Uterus (tissue), 4 donors: ENCODE results near the gene BAD. TPM values are rescaled to one million over a fixed set of nuclear protein-coding genes. Genes with fewer than 3 reads are reported as not detected.

Experiments used
- DNase-seq, 2 donors: peaks; one replicate each; pipeline ENCODE4 v3.0.0-alpha.2; 2019 to 2020
- H3K27ac ChIP-seq, 2 donors: fragments of 200-600 bp; sonication (generic); 1 replicate in 1 of 2; 2 replicates in 1 of 2; pipeline ENCODE4 v1.5.1; 2016 to 2018
- H3K27me3 ChIP-seq, 2 donors: fragments of 200-600 bp; sonication (generic); one replicate each; pipeline ENCODE4 v1.5.1; 2018 to 2019; ENCODE audit warnings: control low read depth in 1 of 2
- H3K36me3 ChIP-seq, 2 donors: fragments of 200-600 bp; sonication (generic); one replicate each; pipeline ENCODE4 v1.5.1; 2019; ENCODE audit warnings: control low read depth in 1 of 2
- H3K4me1 ChIP-seq, 2 donors: fragments of 200-600 bp; sonication (generic); one replicate each; pipeline ENCODE4 v1.5.1; 2018 to 2019; ENCODE audit warnings: control low read depth in 1 of 2
- H3K4me3 ChIP-seq, 2 donors: fragments of 200-600 bp; sonication (generic); 1 replicate in 1 of 2; 2 replicates in 1 of 2; pipeline ENCODE4 v1.5.1; 2018 to 2019; ENCODE audit warnings: mild to moderate bottlenecking in 1 of 2
- H3K9me3 ChIP-seq, 2 donors: fragments of 200-600 bp; sonication (generic); one replicate each; pipeline ENCODE4 v1.5.1; 2019; ENCODE audit warnings: control low read depth in 1 of 2
- CTCF ChIP-seq, 4 experiments: fragments of 200-600 bp in 2 of 4; fragments of 450-650 bp in 2 of 4; sonication (generic) in 2 of 4; IDR thresholded peaks; one replicate each; pipeline ENCODE4 v1.5.1; 2016 to 2019; ENCODE audit warnings: antibody characterized with exemption in 4 of 4, mild to moderate bottlenecking in 2 of 4, moderate library complexity in 1 of 4
- POLR2A ChIP-seq, 2 donors: fragments of 450-650 bp; IDR thresholded peaks; one replicate each; pipeline ENCODE4 v1.6.1; 2016; ENCODE audit warnings: antibody characterized with exemption in 2 of 2, mild to moderate bottlenecking in 1 of 2, moderate library complexity in 1 of 2
- intact Hi-C: fragments of 100-400 bp; cut with DNase I; formaldehyde crosslinking; loops from one replicate; pipeline ENCODE4 v1.15.1; 2023; ENCODE audit warnings: low total_unique reads
- total RNA-seq, 4 donors: library from RNA; depleted of rRNA in 3 of 4; stranded (reverse); fragments of >200 nt in 3 of 4; gene quantifications; one replicate each; pipeline versions ENCODE4 v1.1.0 to v1.2.4, GENCODE V29; 2014 to 2023
- donor health status: DM: yes; HTN: yes; CAD: no.

BAD gene
- total RNA-seq, 4 donors from 2014 or later: 54.8 to 72.9 (median 62.0) TPM

- intact Hi-C loops: no loop called here
- Histone ChIP-seq H3K36me3 (no peaks in the 10 kb centered on the region), H3K4me3 (no peak overlapping the region), H3K9me3 (no peaks in the 10 kb centered on the region), H3K27me3 (no peaks in the 10 kb centered on the region), H3K4me1 (no peaks in the 10 kb centered on the region), H3K27ac (no peak overlapping the region)
- no peak for DNase-seq
- TF ChIP-seq CTCF (IDR thresholded peaks at IDR 0.05): no peak
- TF ChIP-seq POLR2A (IDR thresholded peaks at IDR 0.05): no peak
Observed at GRCh38 chr11:64260147-64260708, 24.2 kb downstream of the BAD start.

- Histone ChIP-seq H3K9me3 (no peaks in the 10 kb centered on the region), H3K27ac (no peak overlapping the region), H3K4me1 (no peaks in the 10 kb centered on the region), H3K27me3 (no peaks in the 10 kb centered on the region), H3K36me3 (no peaks in the 10 kb centered on the region), H3K4me3 (no peak overlapping the region)
- TF ChIP-seq CTCF (IDR thresholded peaks at IDR 0.05) (no peak), POLR2A (IDR thresholded peaks at IDR 0.05) (no peak)
- no peak for DNase-seq
- intact Hi-C loops: no loop called here
Observed at GRCh38 chr11:64259533-64260067, 24.9 kb downstream of the BAD start.

- Histone ChIP-seq H3K9me3 (no peaks in the 10 kb centered on the region), H3K4me3 (no peak overlapping the region), H3K27me3 (no peaks in the 10 kb centered on the region), H3K36me3 (no peaks in the 10 kb centered on the region), H3K27ac (no peak overlapping the region), H3K4me1 (no peaks in the 10 kb centered on the region)
- intact Hi-C loops: no loop called here
- TF ChIP-seq CTCF (IDR thresholded peaks at IDR 0.05) (no peak), POLR2A (IDR thresholded peaks at IDR 0.05) (no peak)
- DNase-seq: no peak
Observed at GRCh38 chr11:64258946-64259532, 25.4 kb downstream of the BAD start.

GRCh38 chr11:64258356-64258755 lies 26.1 kb downstream of the BAD start:
- Histone ChIP-seq H3K4me3 (no peak overlapping the region), H3K27ac (no peak overlapping the region), H3K4me1 (no peaks in the 10 kb centered on the region), H3K36me3 (no peaks in the 10 kb centered on the region), H3K27me3 (no peaks in the 10 kb centered on the region), H3K9me3 (no peaks in the 10 kb centered on the region)
- DNase-seq: no peak
- TF ChIP-seq POLR2A (IDR thresholded peaks at IDR 0.05) (no peak), CTCF (IDR thresholded peaks at IDR 0.05) (no peak)
- intact Hi-C loops: no loop called here

GRCh38 chr11:64256300-64256699 lies 28.2 kb downstream of the BAD start:
- no peak overlapping the region for H3K27ac ChIP-seq
- intact Hi-C loops: no loop called here
- H3K4me1 ChIP-seq: peaks cover 0 to 7% of the 10 kb centered on the region in 2 donors
- H3K4me3 ChIP-seq: no peak overlapping the region
- H3K27me3 ChIP-seq: no peaks in the 10 kb centered on the region
- DNase-seq: no peak
- TF ChIP-seq POLR2A (IDR thresholded peaks at IDR 0.05) (no peak), CTCF (IDR thresholded peaks at IDR 0.05) (no peak)
- H3K36me3 ChIP-seq: no peaks in the 10 kb centered on the region
- no peaks in the 10 kb centered on the region for H3K9me3 ChIP-seq
